Colonic mucosa (tissue), 4 donors: ENCODE results near the gene TSPY10. TPM values are rescaled to one million over a fixed set of nuclear protein-coding genes. Genes with fewer than 3 reads are reported as not detected.
"Not testable (repeated sequence)": the region's sequence is repeated elsewhere in the genome, so short reads cannot be mapped to it uniquely, and the experiment has no call there.

ENCODE experiments used
- DNase-seq: peaks from one replicate; pipeline ENCODE4 v3.0.0-alpha.2; 2020
- H3K27ac ChIP-seq: fragments of 200-600 bp; one replicate; pipeline ENCODE4 v1.8.0; 2021
- H3K27me3 ChIP-seq: fragments of 200-600 bp; one replicate; pipeline ENCODE4 v1.8.0; 2021
- H3K36me3 ChIP-seq: fragments of 200-600 bp; one replicate; pipeline ENCODE4 v1.8.0; 2021
- H3K4me1 ChIP-seq: fragments of 200-600 bp; one replicate; pipeline ENCODE4 v1.8.0; 2021; ENCODE audit warnings: mild to moderate bottlenecking
- H3K4me3 ChIP-seq: fragments of 200-600 bp; one replicate; pipeline ENCODE4 v1.8.0; 2021
- H3K9ac ChIP-seq, 2 donors: one replicate each; pipeline ENCODE4 v1.7.0; 2013; ENCODE audit warnings: control low read depth in 2 of 2, low read depth in 2 of 2, low read length in 2 of 2
- H3K9me3 ChIP-seq: fragments of 200-600 bp; one replicate; pipeline ENCODE4 v1.8.0; 2021
- intact Hi-C: fragments of 100-400 bp; cut with DNase I; formaldehyde crosslinking; loops from one replicate; pipeline ENCODE4 v1.14.1; 2022
- total RNA-seq, 2 donors: library from RNA; stranded (reverse); fragmentation: NEBNext Ultra II Directional in 1 of 2; extraction: Animal tissue kit (Norgen Biotek cat#: 25700) in 1 of 2; gene quantifications; one replicate each; pipeline ENCODE4 v1.2.1, GENCODE V29; 2021
- donor health status: healthy.
- donor health status: DM: no; HTN: no; CAD: no.
- donor health status: DM: no; HTN: no; CAD: no.

TSPY10 gene, protein sequence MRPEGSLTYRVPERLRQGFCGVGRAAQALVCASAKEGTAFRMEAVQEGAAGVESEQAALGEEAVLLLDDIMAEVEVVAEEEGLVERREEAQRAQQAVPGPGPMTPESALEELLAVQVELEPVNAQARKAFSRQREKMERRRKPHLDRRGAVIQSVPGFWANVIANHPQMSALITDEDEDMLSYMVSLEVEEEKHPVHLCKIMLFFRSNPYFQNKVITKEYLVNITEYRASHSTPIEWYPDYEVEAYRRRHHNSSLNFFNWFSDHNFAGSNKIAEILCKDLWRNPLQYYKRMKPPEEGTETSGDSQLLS
- total RNA-seq: not detected

GRCh38 chrY:9527580-9527979, at the start of gene TSPY10:
TSPY10 (plus strand) TSS chrY:9527880; CDS start chrY:9527926, 46 bp downstream.
- H3K27ac ChIP-seq, H3K4me1 ChIP-seq, H3K4me3 ChIP-seq, H3K27me3 ChIP-seq, intact Hi-C loops, H3K36me3 ChIP-seq, H3K9me3 ChIP-seq, DNase-seq, H3K9ac ChIP-seq: not testable (repeated sequence)

DNA sequence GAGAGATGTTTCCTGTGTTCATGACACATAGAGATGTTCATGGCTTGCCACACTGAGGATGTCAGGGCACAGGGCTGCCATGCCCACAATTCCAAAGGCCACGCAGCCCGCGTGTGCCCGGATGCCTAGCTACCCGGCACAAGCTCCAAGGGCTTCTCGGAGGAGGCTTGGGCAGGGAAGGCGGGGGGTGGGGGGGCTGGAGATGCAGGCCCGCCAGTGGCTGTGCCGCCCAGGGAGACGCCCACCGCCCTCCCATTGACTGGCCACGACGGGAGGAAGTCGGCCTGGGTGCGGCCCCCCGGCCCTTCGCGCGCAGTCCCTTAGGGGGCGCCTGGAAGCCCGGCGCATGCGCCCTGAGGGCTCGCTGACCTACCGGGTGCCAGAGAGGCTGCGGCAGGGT, 40.7 kb upstream of the TSPY10 start, which contains the start of gene TSPY9:
TSPY9 (plus strand) TSS at position 301 of the 400 bp plus-strand sequence; CDS start at position 347, 46 bp downstream.
- H3K4me3 ChIP-seq, H3K4me1 ChIP-seq, intact Hi-C loops, H3K36me3 ChIP-seq, H3K27ac ChIP-seq, DNase-seq, H3K9ac ChIP-seq, H3K27me3 ChIP-seq, H3K9me3 ChIP-seq: not testable (repeated sequence)

DNA sequence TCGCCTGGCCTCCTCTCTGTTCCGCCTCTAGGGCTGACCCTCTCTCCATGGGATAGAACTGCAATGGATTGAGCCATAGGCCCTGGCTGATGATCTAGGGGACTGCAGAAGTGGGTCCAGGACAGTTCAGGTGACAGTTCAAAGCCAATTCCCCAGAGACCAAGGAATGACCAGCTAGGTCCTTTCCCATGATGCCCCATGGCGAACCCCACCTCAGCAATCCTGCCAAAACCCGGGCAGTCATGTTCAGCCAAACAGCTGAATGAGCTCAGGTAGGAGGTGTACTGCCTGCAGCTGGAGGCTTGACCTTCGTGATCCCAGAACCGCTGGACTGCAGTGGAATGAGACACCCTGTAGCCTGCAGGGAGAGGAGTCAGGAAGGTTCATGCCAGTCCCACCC, 23.3 kb upstream of the TSPY10 start:
- H3K4me3 ChIP-seq, H3K9ac ChIP-seq, H3K27ac ChIP-seq, H3K27me3 ChIP-seq, H3K36me3 ChIP-seq, H3K9me3 ChIP-seq, H3K4me1 ChIP-seq, DNase-seq, intact Hi-C loops: not testable (repeated sequence)

DNA sequence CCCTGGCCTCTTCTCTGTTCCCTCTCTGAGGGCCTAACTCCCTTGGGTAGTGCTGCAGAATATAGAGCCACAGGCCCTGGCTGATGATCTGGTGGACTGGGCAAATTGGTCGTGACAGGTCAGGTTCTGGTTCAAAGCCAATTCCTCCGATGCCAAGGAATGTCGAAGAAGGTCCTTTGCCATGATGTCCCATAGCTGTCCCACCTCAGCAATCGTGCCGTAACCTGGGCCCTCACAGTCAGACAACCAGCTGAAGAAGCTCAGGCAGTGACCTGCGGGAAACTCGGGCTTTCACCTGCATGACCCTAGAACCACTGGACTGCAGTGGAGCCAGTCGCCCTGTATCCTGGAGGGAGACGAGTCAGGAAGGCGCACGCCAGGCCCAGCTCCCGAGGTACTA, 11.4 kb upstream of the TSPY10 start:
- DNase-seq, H3K4me1 ChIP-seq, H3K9me3 ChIP-seq, H3K36me3 ChIP-seq, H3K4me3 ChIP-seq, intact Hi-C loops, H3K27me3 ChIP-seq, H3K27ac ChIP-seq, H3K9ac ChIP-seq: not testable (repeated sequence)

Other genes starting within 250 kb of the TSPY10 start
- gene TSPY4, start 190.4 kb upstream of the TSPY10 start, total RNA-seq: not detected
- not detected for gene TSPY8, start 170.1 kb upstream of the TSPY10 start, total RNA-seq
- not detected for gene TSPY3, start 129.5 kb upstream of the TSPY10 start, total RNA-seq
- gene TSPY1, start 60.9 kb upstream of the TSPY10 start, total RNA-seq: not detected
- not detected for gene TSPY9, start 40.6 kb upstream of the TSPY10 start, total RNA-seq